ENCODE results near the gene ATP10D.
"Not testable (repeated sequence)": the region's sequence is repeated elsewhere in the genome, so short reads cannot be mapped to it uniquely, and the experiment has no call there.

Gene ATP10D

DNA sequence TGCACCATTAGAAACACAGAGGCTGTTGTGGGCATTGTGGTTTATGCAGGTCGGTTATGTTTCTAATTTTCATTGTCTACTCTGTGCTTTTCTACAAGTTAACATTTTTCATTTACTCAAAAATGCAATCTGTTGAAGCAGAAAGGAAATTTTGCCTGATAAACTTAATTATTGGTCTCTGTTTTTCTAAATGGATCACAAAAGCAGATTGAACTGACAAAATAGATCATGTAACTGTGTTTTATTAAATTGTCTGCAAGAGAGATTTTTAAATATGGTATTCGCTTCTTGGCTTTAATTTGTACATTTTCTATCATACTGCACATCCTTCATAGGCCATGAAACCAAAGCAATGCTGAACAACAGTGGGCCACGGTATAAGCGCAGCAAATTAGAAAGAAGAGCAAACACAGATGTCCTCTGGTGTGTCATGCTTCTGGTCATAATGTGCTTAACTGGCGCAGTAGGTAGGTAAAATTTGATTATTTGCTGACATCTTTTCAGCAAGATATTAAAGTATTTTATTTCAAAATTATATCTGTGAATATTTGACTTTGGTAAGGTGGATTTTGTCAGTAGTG is 50.6 kb downstream of the ATP10D start:
- DNase-seq (ENCODE audit: low spot score) = no peak

DNA sequence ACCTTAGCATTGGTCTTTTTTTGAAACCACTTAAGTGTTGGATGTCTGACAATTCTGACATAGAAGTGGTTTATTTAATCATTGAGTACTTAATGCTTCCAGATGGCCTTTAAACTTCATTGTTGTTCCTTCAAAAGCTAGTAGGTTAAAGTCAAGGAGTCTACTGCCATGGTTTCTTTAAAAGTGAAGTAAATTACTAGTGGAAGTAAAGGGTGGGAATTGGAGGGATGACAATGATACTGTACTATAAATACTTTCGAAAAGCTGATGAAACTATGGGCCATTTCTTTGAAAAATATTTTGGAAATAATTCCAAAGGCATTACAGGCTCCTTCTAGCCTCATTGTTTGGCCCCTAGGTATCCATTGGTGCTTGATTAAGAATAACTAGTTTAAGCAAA is 51.9 kb downstream of the ATP10D start:
- DNase-seq (ENCODE audit: low spot score) = no peak

DNA sequence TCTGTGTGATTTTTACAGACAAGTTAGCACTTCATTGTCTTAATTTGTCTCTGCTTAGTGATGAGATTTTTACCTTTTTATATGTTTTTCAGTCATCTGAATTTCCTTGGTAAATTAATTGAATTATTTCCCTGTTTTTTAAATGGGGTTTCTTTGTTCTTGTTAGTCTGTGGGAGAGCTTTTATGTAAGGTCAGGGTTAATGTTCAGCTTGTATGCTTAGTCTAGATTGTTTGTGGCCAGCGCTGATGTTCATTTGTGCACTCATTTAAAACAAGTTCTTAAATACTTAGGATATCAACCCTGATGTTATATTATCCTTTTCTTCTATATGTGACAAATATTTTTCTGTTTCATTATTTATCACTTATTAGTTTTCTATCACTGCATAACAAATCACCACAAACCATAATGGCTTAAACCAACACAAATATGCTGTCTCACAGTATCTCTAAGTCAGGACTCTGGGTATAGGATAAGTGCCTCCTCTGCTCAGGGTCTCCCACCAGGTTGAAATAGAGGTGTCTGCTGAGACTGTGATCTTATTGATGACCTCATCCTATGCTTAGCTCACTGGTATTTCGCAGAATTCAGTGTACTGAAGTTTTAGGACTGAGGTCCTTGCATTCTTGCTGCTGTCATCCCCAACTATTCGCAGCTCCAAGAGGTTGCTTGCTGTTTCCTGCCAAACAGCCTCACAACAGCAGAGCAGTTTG is 53.2 kb downstream of the ATP10D start:
- no peak for DNase-seq (ENCODE audit: low spot score)

DNA sequence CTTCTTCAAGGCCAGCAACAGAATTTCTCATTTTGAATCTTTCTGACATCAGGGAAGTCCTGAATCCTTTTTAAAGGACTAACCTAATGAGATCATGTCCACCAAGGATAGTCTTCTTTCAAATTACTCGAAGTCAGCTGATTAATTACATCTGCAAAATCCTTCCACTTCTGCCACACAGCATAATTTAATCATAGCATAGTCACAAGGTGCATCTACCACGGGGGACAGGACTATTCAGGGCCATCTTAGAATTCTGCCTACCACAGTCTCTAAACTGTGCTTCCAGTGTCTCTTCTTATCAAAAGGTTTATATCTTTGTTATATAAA is 53.7 kb downstream of the ATP10D start:
- DNase-seq (ENCODE audit: low spot score) = no peak

DNA sequence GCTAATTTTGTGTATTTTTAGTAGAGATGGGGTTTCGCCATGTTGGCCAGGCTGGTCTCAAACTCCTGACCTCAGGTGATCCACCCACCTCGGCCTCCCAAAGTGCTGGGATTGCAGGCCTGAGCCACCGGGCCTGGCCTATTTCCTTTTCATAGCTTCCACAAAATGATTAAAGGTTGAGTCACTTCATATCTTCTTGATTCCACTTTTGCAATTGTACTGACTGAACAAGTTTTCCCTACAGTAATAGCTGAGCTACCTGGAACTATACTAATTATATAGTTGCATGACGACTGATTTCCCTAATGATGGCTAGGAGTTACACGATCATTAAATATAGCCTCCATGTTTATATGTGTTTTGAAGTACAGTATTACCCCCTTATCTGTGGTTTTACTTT is 57.6 kb downstream of the ATP10D start:
- DNase-seq (ENCODE audit: low spot score) = not testable (repeated sequence)

DNA sequence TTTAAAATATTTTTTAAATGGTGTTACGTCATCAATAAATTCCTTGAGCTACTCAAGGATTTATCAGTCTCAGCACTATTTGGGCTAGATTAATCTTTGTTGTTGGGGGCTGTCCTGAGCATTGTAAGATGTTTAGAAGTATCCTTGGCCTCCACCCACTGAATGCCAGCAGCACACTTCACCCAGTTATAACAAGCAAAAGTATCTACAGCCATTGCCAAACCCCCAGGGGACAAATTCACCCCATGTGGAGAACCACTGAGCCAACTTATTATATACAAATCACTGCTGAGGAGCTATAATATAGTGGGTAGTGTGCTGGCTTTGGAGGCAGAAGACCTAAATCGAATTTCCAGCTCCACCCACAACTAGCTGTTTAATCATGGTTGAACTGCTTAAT is 58.3 kb downstream of the ATP10D start:
- no peak for DNase-seq (ENCODE audit: low spot score)

DNA sequence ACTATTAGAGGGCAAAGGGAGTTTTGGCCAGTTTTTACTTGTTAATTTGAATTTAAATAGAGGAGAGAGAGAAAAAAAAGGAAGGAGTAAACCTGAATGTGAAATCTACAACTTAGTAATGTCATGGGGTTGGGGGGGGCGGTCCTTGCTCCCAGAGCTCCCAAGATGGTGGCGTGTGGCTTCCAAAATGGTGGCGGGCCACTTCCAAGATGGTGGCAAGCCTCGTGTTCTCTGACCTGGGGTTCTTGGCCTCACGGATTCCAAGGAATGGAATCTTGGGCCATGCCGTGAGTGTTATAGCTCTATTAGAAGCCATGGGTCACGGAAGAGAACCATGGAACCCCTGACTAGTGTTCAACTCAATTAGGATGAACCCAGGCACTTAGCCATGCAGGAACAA is 65.3 kb downstream of the ATP10D start:
- DNase-seq (ENCODE audit: low spot score) = not testable (repeated sequence)

DNA sequence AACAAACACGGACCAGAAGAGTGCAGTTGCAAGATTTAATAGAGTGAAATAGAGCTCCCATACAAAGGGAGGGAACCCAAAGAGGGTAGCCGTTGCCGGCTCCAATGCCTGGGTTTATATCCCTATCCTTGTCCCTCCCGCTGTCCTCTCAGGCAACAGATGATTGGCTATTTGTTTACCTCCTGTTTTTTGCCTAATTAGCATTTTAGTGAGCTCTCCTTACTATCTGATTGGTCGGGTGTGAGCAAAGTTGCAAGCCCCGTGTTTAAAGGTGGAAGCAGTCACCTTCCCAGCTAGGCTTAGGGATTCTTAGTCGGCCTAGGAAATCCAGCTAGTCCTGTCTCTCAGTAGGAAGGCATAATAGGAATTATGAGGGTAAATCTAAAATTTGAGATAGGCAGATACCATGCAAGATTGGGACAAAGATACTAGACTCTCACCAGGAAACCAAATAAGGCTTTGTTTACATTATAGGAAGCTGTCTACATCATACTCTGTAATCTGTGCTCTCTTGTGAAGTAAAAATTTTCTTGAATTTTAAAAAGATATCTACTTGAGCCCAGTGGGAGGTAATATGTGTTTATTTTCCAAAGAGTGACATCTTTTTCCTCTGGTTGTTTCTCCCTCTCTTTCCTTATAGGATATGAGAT is 65.9 kb downstream of the ATP10D start:
- no peak for DNase-seq (ENCODE audit: low spot score)

DNA sequence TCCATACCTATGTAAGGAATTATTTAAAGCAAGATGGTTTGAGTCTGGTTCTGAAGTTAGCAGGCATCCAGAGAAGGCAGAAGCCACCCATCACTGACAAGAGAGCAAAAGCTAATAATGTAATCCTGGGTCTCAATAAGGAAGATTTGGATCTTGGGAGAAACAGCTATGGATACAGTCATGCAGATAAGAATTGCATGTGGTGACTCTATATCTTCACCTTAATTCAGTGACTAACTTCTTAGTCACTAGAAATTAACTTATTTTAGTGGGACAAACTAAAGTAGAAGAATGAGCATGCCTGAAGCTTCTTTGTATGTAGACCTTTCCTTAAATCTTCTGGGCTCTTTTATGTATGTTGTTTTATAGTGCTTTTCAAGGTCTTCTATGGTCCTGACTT is 66.6 kb downstream of the ATP10D start:
- no peak for DNase-seq (ENCODE audit: low spot score)

DNA sequence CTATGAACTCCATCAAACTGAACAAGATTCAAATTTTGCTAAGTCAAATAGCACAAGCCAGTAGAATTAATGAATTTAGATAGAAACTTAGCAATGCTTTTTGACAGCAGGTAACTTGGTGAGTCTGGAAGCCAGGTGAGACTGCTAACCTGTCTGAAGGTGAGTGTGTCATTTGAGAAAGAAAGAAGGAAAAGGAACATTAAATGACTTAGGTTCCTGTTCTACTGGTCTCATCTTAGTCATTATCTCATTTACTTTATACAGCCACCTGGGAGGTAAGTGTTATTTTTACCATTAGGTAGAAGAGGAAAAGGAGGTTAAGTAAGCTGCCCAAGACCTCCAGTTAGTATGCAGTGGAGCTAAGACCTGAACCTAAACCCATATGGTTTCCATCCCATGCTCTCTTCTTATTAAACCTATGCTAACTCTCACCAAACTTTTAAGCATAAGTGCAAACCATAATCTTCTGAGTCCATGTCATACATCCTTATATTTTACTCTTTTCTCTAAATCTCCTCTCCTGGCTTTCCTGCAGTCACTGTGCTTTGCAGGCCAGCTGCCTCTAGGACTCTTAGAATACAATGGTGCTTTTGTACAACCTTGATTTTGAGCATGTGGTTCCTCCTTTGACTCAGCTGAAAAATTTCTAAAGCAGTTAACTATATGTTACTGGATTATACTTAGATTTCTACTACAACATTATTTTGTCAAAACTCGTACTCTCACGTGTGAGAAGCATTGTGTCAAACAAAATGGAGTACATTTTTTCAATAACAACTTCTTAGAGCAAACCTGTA is 68.5 kb downstream of the ATP10D start:
- DNase-seq (ENCODE audit: low spot score) = no peak

DNA sequence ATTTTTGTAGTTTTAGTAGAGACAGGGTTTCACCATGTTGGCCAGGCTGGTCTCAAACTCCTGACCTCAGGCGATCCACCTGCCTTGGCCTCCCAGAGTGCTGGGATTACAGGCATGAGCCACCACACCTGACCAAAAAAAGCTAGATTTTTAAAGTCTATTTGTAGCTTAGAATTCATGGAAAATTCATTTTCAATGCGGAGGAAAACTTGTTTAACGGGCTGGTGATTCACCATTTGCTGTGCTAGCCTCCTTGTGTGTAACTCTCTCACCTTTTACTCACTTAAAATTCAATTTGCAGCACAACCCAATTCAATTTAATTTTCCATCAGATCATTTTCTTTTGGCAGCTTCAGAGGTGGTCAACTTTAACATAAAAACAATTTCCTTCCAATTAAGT is 70.8 kb downstream of the ATP10D start:
- not testable (repeated sequence) for DNase-seq (ENCODE audit: low spot score)

DNA sequence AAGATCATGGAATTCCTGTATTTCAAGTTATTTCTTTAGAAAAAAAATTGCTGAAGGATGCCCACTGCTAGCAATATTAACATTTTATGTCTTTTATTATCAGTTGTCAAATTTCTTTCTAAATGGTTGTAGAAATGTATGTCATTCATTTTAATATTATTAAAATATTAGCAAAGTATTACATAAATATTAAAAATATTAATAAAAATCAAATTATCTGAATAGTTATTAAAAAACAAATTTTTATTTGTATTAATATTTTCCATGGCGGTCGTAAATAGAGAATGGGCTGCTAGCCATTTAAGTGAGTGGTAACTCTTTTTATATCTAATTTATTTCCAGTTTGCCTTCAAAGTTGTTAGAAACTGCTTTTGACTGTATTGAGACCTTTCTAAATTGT is 72.2 kb downstream of the ATP10D start:
- DNase-seq (ENCODE audit: low spot score) = no peak

DNA sequence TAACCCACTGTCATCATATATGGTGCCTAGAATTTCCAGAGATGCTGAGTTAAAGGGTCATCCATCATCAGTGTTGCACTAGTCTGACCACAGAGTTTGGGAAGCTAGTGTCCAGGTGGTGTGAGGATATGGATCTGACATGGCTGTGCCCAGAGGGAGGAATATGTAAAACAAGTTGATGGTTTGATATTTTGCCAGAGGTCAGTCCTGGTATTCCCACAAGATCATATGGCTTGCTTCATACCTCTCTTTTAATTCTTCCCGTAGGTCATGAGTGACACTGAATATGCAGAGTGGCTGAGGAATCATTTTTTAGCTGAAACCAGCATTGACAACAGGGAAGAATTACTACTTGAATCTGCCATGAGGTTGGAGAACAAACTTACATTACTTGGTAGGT is 75.6 kb downstream of the ATP10D start:
- DNase-seq (ENCODE audit: low spot score) = no peak

DNA sequence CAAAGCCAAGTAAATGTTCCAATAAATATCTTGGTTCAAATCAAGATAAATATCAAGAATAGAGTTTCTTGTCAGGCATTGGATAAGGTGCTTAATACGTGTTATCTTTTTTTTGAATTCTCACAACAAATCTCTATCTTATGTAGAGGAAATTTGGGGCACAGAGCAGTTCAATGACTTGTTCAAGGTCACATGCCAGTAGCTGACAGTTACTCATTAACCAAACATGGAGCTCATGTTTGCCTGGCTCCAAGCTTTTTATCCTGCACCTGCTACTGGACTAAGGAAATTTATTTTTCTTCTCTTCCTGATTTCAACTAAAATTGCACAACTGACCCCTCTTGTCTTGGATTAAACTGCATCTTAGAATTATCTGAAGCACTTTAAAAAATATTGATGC is 76.3 kb downstream of the ATP10D start:
- DNase-seq (ENCODE audit: low spot score) = no peak

DNA sequence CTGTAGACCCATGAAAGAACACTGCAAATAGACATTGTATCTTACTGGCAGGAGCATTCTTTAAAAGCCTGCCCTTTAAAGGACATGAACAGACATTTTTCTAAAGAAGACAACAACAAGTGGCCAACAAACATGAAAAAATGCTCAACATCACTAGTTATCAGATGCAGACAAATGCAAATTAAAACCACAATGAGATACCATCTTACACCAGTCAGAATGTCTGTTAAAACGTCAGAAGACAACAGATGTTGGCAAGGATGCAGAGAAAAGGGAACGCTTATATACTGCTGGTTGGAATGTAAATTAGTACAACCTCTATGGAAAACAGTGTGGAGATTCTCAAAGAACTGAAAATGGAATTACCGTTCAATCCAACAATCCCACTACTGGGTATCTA is 77.2 kb downstream of the ATP10D start:
- DNase-seq (ENCODE audit: low spot score) = no peak

DNA sequence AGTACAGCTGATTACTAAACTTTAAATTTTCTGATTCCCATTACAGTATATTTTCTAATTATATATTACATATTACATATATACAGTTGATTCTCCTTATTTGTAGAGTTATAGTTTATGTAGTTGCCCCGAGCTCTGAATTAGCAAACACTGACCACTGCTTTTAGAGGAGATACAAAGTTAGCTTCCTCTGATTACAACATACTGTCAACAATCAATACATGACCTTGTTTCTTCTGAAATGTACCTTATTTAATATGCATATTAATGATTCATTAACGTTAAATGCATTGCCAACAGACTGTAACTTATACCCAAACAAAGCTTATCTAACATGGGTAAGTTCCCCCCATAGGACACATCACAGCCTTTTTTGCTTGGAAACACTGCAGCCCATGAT is 81.5 kb downstream of the ATP10D start:
- no peak for DNase-seq (ENCODE audit: low spot score)

DNA sequence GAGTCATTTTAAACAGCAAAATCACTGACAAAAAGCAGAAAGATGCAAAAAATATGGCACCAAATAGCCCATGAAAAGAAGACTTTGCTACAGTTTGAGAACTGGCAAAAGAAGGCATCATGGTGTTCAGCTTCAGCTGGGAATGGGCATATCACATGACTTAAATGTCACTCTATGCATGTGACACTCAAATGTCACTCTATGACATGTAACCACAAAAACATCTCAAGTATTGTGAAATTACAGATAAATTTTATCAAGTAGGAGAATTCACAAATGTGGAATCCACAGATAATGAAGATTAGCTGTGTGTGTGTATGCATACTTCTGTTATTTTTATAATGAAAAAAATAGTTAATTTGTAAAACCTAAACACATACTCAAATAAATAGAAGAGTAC is 81.9 kb downstream of the ATP10D start:
- no peak for DNase-seq (ENCODE audit: low spot score)

DNA sequence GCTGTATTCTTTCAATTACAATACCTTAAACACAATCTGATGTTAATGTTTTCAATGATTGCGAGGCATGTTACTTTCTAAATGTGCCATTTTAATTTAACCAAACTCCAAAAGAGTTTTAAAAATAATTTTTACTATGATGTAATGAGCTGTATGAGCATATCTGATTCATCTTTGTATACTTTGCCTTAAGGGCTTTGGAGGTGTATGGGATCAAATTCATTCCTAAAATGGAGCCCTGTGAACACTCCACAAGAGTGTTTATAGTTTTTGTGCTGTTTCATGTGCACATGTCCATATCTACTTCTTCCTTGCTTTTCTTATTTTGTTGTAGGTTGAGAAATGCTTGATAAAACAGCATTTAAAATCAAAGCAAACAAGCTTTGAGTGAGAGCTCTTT is 82.4 kb downstream of the ATP10D start:
- DNase-seq (ENCODE audit: low spot score) = no peak

DNA sequence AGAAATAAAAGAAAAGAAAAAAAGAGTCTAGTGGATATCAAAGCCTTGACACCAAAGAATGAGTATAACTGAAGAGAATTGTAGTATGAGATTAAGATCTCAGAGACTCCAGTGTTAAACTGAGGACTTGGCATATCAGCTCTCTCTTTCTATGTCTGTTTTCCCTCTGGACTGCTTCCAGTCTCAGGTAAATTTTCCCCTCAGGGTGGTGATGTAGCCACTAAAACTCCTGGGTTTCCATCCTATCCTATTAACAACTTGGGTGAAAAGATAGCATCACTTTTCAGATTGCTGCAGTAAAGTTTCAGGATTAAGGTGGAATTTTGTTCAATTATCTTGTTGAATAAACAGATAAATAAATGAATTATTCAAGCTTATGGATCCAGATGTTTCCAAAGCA is 85.7 kb downstream of the ATP10D start:
- DNase-seq (ENCODE audit: low spot score) = no peak

DNA sequence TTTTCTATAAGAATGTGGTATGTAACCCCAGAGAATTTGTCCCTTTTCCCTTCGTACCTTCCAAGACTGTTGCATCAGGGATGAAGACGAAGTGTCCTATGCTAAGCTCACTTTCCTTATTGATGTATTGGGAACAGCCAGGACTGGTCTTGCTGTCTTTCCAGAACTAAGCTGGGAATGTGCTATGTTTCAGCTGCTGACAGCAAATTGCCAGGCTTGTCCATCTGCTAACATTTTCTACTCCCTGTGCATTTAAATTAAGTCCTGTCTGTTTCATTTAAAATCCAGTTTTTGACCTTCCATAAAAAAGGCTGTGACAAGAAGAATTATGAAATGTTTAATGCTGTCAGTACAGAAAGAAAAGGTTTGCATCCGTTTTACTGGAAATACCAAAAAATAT is 87.9 kb downstream of the ATP10D start:
- DNase-seq (ENCODE audit: low spot score) = no peak

DNA sequence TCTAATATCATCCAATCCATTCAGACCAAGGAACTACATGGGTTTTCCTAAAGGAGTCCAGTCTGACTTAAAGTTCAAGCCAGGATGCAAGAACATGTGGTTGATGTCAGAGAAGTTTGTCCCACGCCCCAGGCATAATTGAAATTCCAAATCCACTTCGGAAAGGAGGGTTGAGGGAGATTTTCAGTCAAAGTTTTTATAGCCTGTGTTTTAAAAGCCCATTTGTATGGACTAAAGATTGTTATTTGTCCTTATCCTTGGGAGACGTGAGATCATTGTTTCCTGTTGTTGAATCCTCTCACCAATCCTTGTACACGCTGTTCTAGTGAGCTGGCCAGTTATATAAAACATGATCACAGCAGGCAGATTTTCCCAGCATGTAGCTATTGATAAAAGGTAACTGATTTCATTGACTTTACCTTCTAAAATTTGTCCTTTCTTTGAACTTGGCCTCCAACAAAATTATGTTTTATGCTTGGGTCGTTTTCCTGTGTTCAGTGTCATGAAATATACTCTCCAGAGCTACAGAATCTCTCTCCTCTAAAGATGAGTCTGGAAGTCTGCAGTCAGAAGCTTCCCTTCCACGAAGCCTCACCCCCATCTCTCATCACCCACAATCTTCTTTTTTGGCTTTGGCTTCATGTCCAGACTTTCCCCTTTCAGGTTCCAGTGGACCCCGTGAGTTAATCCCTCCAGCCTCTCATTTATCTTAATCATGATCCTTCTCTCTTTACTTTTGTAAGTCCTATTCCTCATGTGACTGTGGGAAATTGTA is 92.9 kb downstream of the ATP10D start:
- no peak for DNase-seq (ENCODE audit: low spot score)

DNA sequence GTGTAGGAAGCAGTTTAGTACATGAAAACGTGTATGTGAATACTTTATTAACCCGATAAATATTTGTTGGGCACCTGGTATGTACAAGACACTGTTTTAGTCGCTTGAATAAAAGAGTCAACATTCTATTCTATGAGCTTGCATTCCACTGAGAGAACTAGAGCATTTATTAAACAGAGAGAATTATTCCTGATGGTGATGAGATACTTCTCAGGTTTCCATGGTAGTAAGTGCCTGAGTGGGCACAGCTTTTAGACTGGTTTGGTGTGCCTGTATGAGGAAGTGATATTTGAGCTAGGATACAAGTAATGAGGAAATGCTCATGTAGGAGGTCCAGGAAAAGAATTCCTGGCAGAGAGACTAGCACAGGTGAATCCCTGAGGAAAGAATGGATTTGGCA is 94.2 kb downstream of the ATP10D start:
- DNase-seq (ENCODE audit: low spot score) = no peak
